NCI-H1048 (cell line): ENCODE data around the gene CCDC88B.

ENCODE experiments used
- DNase-seq: peaks from one replicate; lab custom pipeline; 2025; lab: John Stamatoyannopoulos, UW

CCDC88B gene

GRCh38 chr11:64362339-64362738 is 22.3 kb downstream of the CCDC88B start:
- DNase-seq, result no peak

GRCh38 chr11:64364435-64364834 is 24.4 kb downstream of the CCDC88B start:
- no peak for DNase-seq

GRCh38 chr11:64364911-64365310 is 24.9 kb downstream of the CCDC88B start:
- no peak for DNase-seq

- no peak for DNase-seq
Observed at GRCh38 chr11:64366751-64367150, 26.7 kb downstream of the CCDC88B start.

- no peak for DNase-seq
Observed at GRCh38 chr11:64367931-64368672, 28.1 kb downstream of the CCDC88B start.

- DNase-seq, result no peak
Observed at GRCh38 chr11:64368673-64369074, 28.7 kb downstream of the CCDC88B start.

- DNase-seq, result no peak
Observed at GRCh38 chr11:64369440-64370421, 29.7 kb downstream of the CCDC88B start.

GRCh38 chr11:64371201-64371600 is 31.2 kb downstream of the CCDC88B start:
- DNase-seq, result no peak

- no peak for DNase-seq
Observed at GRCh38 chr11:64372021-64372420, 32.0 kb downstream of the CCDC88B start.

- peak; percentile 68 for DNase-seq
Observed at GRCh38 chr11:64372802-64373597, 33.0 kb downstream of the CCDC88B start.

GRCh38 chr11:64373598-64373974 is 33.6 kb downstream of the CCDC88B start:
- no peak for DNase-seq

- DNase-seq, result no peak
Observed at GRCh38 chr11:64376071-64376470, 36.1 kb downstream of the CCDC88B start.

- no peak for DNase-seq
Observed at GRCh38 chr11:64378335-64378880, 38.4 kb downstream of the CCDC88B start.

GRCh38 chr11:64379160-64379559 is 39.2 kb downstream of the CCDC88B start:
- no peak for DNase-seq

- no peak for DNase-seq
Observed at GRCh38 chr11:64379817-64380709, 40.1 kb downstream of the CCDC88B start.

- DNase-seq, result no peak
Observed at GRCh38 chr11:64381350-64381749, 41.3 kb downstream of the CCDC88B start.

- no peak for DNase-seq
Observed at GRCh38 chr11:64382047-64382446, 42.0 kb downstream of the CCDC88B start.

GRCh38 chr11:64382586-64382985 is 42.6 kb downstream of the CCDC88B start:
- DNase-seq, result no peak

GRCh38 chr11:64383580-64383979 is 43.6 kb downstream of the CCDC88B start:
- no peak for DNase-seq

GRCh38 chr11:64384028-64384737 is 44.2 kb downstream of the CCDC88B start:
- no peak for DNase-seq
